ENCODE results near the gene POPDC2.

DNA sequence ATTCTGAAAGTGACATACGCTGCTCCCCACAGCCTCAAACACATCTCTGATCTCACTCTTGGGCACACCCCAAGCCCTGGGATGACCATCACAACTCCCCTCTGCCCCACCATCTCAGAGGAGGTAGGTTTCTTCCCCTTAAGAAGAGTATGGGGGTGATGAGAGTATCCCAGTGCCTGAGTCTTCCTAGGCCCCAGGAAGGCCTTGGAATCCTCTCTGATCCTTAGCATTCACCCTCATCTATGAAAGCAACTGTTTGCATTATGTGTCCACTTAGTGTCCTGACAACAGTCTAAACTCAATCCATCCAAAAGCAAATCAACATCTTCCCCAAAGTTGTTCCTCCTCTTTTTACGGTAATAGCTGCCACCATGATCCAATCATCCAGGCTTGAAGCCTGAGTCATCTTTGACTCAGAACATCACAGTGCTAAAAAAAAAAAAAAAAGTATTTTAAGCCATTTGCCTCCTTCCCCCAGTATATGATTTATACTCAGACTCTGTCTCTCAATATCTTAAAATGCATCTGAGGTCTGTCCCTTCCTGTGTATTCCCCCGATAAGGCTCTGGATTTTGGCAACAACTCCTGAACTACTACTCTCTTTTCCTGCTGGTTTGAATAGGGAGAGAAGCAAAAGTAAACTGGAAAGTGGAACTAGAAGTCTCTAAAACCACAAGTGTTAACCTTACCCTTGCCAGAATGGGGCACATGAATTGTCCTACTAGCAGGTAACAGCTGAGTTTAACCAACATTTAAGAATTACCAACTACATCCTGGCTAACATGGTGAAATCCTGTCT is 22.5 kb downstream of the POPDC2 start:
- no peak for TF ChIP-seq POLR2A (IDR thresholded peaks at IDR 0.05; ENCODE audit: low read length)
- no peak for TF ChIP-seq GATA1 (IDR thresholded peaks at IDR 0.05; ENCODE audit: low read depth, low read length)
